ENCODE results near the gene TASP1. TPM values are rescaled to one million over a fixed set of nuclear protein-coding genes. Genes with fewer than 3 reads are reported as not detected.

Gene TASP1
- total RNA-seq, 1 donor from 2014 or later, result 13.5 TPM

- H3K4me3 Mint-ChIP-seq (ENCODE audit: unreplicated experiment), result no peak overlapping the region
- TF ChIP-seq CTCF (IDR thresholded peaks at IDR 0.05; ENCODE audit: partially characterized antibody, unreplicated experiment), result no peak
- H3K9me3 Mint-ChIP-seq (ENCODE audit: unreplicated experiment), result no peaks in the 10 kb centered on the region
- H3K36me3 Mint-ChIP-seq (ENCODE audit: unreplicated experiment), result peaks cover 6% of the 10 kb centered on the region
- H3K27ac Mint-ChIP-seq (ENCODE audit: unreplicated experiment), result no peak overlapping the region
- DNase-seq, result no peak
- no peaks in the 10 kb centered on the region for H3K4me1 Mint-ChIP-seq (ENCODE audit: low read depth, unreplicated experiment)
- H3K27me3 Mint-ChIP-seq (ENCODE audit: unreplicated experiment), result no peaks in the 10 kb centered on the region
Measured at GRCh38 chr20:13478366-13478765, 160.4 kb downstream of the TASP1 start.

- Mint-ChIP-seq H3K36me3 (ENCODE audit: unreplicated experiment) (no peaks in the 10 kb centered on the region), H3K27me3 (ENCODE audit: unreplicated experiment) (peaks cover 1% of the 10 kb centered on the region), H3K4me3 (ENCODE audit: unreplicated experiment) (no peak overlapping the region), H3K27ac (ENCODE audit: unreplicated experiment) (no peak overlapping the region), H3K9me3 (ENCODE audit: unreplicated experiment) (no peaks in the 10 kb centered on the region), H3K4me1 (ENCODE audit: low read depth, unreplicated experiment) (no peaks in the 10 kb centered on the region)
- TF ChIP-seq CTCF (IDR thresholded peaks at IDR 0.05; ENCODE audit: partially characterized antibody, unreplicated experiment), result no peak
- no peak for DNase-seq
Measured at GRCh38 chr20:13474467-13474866, 164.3 kb downstream of the TASP1 start.

GRCh38 chr20:13469262-13469661, 169.5 kb downstream of the TASP1 start:
- Mint-ChIP-seq H3K36me3 (ENCODE audit: unreplicated experiment) (no peaks in the 10 kb centered on the region), H3K27ac (ENCODE audit: unreplicated experiment) (no peak overlapping the region), H3K4me3 (ENCODE audit: unreplicated experiment) (no peak overlapping the region), H3K9me3 (ENCODE audit: unreplicated experiment) (no peaks in the 10 kb centered on the region), H3K27me3 (ENCODE audit: unreplicated experiment) (peaks cover 1% of the 10 kb centered on the region), H3K4me1 (ENCODE audit: low read depth, unreplicated experiment) (no peaks in the 10 kb centered on the region)
- TF ChIP-seq CTCF (IDR thresholded peaks at IDR 0.05; ENCODE audit: partially characterized antibody, unreplicated experiment), result no peak
- no peak for DNase-seq

- Mint-ChIP-seq H3K9me3 (ENCODE audit: unreplicated experiment) (no peaks in the 10 kb centered on the region), H3K4me3 (ENCODE audit: unreplicated experiment) (no peak overlapping the region), H3K27ac (ENCODE audit: unreplicated experiment) (no peak overlapping the region), H3K4me1 (ENCODE audit: low read depth, unreplicated experiment) (no peaks in the 10 kb centered on the region), H3K27me3 (ENCODE audit: unreplicated experiment) (peaks cover 3% of the 10 kb centered on the region), H3K36me3 (ENCODE audit: unreplicated experiment) (no peaks in the 10 kb centered on the region)
- no peak for TF ChIP-seq CTCF (IDR thresholded peaks at IDR 0.05; ENCODE audit: partially characterized antibody, unreplicated experiment)
- no peak for DNase-seq
Measured at GRCh38 chr20:13468166-13468565, 170.6 kb downstream of the TASP1 start.

GRCh38 chr20:13464702-13465101, 174.0 kb downstream of the TASP1 start:
- Mint-ChIP-seq H3K27ac (ENCODE audit: unreplicated experiment) (no peak overlapping the region), H3K4me1 (ENCODE audit: low read depth, unreplicated experiment) (no peaks in the 10 kb centered on the region), H3K9me3 (ENCODE audit: unreplicated experiment) (no peaks in the 10 kb centered on the region), H3K36me3 (ENCODE audit: unreplicated experiment) (no peaks in the 10 kb centered on the region), H3K27me3 (ENCODE audit: unreplicated experiment) (peaks cover 1% of the 10 kb centered on the region), H3K4me3 (ENCODE audit: unreplicated experiment) (no peak overlapping the region)
- no peak for DNase-seq
- no peak for TF ChIP-seq CTCF (IDR thresholded peaks at IDR 0.05; ENCODE audit: partially characterized antibody, unreplicated experiment)
